Medulla oblongata (tissue), 1 donor: ENCODE data around the gene CLTCL1.
A peak's percentile ranks its signal among the peaks of the same experiment; 100 is the strongest.
"Not testable (repeated sequence)": the region's sequence is repeated elsewhere in the genome, so short reads cannot be mapped to it uniquely, and the experiment has no call there.

Source experiments
- DNase-seq: peaks from one replicate; pipeline ENCODE4 v3.0.0-alpha.2; 2015; ENCODE audit errors: extremely low spot score

Gene CLTCL1

DNA sequence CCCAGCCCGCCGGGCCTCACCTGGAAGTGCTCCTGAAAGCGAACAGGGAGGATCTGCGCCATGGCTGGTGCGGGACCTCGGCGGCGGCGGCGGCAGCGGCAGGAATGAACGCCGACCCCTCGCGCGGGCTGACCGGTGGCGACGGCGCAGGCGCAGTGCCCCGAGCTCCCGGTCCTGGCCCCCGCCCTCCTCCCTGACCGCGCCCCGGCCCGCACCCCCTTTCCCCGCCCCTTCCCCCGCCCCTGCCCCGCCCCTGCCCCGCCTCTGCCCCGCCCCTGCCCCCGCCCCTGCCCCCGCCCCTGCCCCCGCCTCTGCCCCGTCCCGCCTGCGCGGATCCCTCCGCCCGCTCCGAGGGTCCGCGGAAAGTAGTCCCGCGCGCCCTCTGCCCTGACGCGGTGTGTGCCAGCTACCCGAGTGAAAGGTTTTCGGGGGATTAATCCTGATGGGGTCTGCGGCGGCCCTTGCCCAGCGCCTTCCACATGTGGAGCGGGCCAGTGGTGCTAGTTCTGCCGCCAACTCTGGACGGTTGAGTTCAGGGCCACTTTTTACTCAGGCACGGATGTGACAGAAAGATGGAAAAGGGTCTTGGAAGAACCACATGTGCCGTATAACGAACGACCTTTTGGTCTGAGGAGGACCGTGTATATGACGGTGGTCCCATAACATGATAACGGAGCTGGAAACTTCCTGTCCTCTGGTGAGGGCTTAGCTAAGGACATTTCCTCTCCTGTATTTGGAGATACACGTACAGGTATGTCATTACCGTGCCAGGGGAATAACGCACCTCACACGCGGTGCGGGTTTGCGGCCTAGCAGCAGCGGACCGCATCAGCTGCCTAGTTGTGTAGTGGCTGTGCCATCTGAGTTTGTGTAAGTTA lies at the start of gene CLTCL1:
TSS of gene CLTCL1 (minus strand) at position 140 of the 878 bp plus-strand sequence. CDS start at position 62, 78 bp downstream.
- peak; percentile 70 for DNase-seq

DNA sequence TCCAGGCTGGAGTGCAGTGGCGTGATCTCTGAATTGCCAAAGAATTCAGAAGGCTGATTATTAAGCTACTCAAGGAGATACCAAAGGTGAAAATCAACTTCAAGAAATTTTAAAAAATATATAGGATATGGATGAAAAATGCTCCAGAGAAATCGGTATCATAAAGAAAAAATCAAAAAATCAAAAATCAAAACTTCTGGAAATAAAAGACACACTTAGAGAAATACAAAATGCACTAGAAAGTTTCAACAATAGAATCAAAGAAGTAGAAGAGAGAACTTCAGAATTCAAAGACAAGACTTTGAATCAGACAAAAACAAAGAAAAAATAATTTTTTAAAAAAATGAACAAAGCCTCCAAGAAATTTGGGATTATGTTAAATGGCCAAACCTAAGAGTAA lies 45.6 kb upstream of the CLTCL1 start:
- DNase-seq: no peak

DNA sequence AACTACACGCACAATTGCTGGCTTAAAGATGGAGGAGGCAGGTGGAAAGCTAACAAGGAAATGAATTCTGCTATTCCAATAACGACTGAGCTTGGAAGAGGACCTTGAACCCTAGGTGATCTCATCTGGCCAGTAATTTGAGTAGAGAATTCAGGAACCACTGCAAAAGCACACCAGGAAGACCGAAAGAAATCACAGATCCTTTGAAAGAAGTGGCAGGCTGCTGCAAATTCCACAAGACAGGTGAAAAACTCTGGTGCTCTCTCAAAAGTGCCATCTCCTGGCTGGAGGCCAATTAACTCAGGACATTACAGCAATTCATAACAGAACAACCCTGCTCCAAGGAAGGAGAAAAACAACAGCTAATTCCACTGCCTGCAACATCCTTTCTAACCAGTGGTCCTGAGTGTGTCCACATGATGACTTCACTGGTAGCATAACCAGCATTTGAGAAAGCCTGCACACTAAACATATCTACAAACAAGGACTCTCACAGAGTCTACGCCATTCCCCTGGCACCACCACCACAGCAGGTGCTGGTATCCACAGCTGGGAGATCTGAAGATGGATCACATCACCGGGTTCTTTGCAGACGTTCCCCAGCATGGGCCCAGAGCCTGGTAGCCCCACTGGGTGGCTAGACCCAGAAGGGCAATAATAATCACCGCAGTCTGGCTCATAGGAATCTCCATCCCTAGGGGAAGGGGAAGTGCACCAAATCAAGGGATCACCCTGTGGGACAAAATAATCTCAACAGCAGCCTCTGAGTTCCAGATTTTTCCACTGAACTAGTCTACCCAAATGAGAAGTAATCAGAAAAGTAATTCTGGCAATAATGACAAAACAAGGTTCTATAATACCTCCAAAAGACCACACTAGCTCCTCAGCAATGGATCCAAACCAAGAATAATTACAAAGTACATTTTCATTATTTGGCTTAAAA lies 44.9 kb upstream of the CLTCL1 start:
- no peak for DNase-seq

DNA sequence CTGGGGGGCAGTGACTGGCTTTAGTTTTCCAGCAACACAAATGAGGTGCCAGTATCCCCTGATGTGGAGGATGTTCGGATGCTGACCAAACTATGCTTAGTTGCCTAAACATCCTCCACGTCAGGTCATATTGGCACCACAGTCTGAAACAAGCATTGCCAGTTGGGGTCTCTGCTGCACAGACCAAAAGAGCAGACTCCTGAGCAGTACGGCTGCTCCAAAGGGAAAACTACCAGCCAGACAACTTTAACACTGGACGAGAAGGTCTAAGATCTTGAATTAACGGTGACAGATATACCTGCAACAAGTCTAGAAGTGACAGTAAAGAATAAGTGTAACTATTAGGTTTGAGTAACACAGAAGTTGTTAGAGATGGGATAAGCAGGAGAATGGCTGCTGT lies 40.5 kb upstream of the CLTCL1 start:
- DNase-seq: no peak

DNA sequence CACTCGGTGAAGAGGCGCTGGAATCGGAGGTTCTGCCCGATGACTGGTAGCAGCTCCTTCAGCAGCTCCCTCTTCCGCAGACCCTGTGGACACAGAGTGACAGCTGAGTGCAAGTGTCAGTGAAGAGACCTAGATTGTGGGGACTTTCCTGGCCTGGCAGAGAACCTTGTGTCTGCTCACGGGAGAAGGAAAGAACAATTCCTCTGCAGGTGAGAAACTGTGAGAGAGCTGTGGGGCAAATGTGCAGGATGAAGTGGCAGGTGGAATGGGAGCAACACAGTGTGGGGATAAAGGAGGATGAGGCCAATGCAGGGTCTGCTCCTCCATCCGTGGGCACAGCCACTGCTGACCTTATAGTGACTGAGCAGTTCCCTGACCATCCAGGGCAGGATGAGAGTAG lies 40.0 kb upstream of the CLTCL1 start:
- no peak for DNase-seq

DNA sequence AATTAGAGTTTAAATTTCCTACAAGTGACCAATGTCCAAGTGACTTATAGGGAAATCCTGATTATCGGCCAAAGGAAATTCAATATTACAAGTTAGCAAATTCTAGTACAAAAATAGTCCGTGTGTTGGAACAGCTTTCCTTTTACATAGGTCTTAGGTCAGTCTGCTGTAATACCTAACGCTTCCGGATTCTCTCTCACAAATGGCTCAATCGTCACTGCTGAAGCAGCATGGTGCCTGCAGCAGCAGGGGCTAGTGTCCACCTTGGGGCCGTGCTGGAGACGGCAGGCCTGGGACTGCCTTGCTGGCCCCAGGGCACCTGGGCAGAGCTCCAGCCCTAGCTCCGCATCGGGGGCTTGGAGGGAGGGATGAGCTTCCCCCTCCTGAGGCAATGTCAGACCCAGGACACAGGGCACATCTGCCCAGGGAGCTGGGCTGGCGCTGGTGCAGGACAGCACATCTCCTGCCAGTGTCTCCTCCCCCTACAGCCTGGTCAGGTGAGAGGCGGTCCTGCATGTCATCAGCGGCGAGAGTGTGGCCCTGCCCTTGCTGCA lies 39.4 kb upstream of the CLTCL1 start:
- DNase-seq: no peak

DNA sequence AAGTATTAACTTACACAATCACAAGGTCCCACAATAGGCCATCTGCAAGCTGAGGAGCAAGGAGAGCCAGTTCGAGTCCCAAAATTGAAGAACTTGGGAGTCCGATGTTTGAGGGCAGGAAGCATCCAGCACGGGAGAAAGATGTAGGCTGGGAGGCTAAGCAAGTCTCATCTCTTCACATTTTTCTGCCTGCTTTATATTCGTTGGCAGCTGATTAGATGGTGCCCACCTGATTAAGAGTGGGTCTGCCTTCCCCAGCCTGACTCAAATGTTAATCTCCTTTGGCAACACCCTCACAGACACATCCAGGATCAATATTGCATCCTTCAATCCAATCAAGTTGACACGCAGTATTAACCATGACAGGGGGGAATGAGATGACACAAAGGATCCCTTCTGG lies 38.7 kb upstream of the CLTCL1 start:
- not testable (repeated sequence) for DNase-seq

DNA sequence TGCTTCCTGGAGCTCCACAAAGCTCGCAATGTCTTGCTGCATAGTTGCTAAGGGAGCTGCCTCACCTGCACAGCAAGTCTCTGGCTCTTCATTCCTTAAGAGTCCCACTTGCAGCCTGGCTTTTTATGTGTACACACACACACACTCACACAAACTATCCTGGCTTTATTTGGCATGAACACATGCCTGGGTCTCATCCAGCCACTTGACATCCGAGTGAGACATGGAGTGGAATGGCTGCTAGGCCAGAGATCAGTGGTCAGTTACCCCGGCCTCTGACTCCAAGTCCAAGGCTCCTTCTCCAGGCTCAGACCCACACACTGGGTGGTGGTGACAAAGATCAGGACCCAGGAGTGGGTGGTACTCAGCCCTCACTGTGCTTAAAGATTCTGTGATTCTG lies 37.9 kb upstream of the CLTCL1 start:
- no peak for DNase-seq

DNA sequence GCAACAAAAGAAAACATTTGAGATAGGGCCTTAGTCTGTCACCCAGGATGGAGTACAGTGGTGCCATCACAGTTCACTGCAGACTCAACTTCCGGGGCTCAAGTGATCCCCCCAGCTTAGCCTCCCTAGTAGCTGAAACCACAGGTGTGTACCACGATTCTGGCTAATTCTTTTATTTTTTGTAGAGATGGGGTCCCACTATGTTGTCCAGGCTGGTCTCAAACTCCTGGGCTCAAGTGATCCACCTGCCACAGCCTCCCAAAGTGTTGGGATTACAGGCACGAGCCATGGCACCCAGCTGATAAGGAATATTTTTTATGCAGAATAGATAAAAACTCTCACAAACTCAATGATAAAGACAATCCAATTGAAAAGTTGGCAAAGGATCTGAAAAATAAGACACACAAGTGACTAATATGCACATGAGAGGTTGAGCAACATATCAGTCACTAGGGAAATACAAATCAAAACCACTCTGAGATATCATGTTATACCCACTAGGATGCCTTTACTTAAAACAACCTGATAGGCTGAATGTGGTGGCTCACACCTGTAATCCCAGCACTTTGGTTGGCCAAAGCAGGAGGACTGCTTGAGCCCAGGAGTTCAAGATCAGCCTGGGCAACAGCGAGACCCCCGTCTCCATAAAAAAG lies 33.9 kb upstream of the CLTCL1 start:
- no peak for DNase-seq

DNA sequence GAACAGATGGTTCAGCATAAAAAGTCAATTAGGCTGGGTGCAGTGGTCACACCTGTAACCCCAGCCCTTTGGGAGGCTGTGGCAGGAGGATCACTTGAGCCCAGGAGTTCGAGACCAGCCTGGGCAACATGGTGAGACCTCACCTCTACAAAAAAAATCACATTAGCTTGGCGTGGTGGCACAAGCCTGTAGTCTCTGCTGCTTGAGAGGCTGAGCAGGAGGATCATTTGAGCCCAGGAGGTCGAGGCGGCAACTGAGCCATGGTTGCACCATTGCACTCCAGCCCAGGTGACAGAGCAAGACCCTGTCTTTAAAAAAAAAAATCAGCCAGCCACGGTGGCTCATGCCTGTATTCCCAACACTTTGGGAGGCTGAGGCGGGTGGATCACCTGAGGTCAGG lies 31.9 kb upstream of the CLTCL1 start:
- DNase-seq: not testable (repeated sequence)

DNA sequence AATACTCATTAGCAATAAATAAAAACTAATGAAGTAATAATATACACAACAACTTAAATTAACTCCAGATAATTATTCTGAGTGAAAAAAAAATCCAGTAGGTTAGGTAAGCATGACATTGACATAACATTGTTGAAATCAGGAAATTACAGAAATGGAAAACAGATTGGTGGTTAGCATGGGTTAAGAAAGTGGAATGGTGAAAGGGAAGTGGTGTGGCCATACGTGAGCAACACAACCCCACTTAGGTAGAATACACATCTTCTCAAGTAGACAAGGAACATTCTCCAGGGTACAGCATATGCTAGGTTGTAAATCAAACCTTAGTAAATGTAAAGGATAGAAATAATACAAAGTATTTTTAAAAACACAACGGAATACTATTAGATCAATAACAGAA lies 30.2 kb upstream of the CLTCL1 start:
- DNase-seq: no peak

DNA sequence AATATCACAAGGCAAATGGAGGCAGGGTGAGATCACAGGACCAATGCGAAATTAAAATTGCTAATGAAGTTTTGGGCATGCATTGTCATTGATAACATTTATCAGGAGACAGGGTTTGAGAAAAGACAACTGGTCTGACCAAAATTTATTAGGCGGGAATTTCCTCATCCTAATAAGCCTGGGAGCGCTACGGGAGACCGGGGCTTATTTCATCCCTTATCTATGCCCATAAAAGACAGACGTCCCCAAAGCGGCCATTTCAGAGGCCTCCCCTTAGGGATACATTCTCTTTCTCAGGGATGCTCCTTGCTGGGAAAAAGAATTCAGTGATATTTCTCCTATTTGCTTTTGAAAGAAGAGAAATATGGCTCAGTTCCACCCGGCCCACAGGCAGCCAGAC lies 28.6 kb upstream of the CLTCL1 start:
- DNase-seq: not testable (repeated sequence)

DNA sequence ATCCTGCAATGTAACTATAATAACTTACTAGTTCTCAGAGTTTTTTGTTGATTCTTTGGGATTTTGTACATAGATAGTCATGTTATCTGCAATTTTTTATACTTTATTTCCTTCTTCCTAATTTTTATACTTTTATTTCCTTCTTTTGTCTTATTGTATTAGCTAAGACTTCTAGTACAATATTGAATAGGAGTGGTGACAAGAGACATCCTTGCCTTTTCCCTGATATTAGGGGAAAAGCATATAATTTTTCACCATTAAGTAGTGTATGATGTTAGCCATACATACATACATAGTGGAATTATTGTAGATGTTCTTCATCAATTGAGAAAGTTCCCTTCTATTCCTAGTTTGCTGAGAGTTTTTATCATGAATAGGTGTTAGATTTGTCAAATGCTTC lies 27.8 kb upstream of the CLTCL1 start:
- no peak for DNase-seq

DNA sequence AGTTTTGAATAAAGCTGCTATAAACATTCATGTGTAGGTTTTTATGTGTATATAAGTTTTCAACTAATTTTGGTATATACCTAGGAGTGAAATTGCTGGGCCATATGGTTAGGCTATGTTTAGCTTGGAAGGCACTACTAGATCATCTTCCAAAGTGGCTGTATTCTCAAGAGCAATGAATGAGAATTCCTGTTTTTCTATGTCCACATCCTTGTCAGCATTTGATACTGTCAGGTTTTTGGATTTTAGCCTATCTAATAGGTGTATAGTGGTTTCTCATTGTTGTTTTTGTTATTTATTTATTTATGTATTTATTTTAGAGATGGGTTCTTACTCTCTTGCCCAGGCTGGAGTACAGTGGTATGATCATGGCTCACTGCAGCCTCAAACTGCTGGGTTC lies 26.3 kb upstream of the CLTCL1 start:
- DNase-seq: no peak

DNA sequence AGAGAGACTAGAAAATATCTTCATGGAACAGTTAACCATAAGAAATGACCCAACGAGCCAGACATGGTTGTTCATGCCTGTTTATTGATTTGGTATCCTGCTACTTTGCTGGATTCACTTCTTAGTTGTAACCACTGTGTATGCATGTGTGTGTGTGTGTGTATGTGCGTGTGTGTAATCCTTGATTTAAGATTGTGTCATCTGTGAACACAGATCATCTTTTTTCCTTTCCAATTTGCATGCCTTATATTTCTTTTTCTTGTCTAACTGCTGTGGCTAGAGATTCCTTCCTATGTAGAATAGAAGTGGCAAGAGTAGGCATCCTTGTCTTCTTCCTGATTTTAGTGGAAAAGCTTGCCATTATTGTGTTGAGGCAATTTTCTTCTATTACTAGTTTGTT lies 16.4 kb upstream of the CLTCL1 start:
- no peak for DNase-seq

DNA sequence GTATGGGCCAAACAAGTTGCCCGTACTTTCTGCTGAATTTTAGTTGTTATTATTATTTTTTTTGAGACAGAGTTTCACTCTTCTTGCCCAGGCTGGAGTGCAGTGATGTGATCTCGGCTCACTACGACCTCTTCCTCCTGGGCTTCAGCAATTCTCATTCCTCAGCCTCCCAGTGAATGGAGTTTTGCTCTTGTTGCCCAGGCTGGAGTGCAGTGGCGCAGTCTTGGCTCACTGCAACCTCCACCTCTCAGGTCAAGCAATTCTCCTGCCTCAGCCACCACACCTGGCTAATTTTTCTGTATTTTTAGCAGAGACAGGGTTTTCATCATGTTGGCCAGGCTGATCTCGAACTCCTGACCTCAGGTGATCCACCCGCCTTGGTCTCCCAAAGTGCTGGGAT lies 15.0 kb upstream of the CLTCL1 start:
- DNase-seq: not testable (repeated sequence)

DNA sequence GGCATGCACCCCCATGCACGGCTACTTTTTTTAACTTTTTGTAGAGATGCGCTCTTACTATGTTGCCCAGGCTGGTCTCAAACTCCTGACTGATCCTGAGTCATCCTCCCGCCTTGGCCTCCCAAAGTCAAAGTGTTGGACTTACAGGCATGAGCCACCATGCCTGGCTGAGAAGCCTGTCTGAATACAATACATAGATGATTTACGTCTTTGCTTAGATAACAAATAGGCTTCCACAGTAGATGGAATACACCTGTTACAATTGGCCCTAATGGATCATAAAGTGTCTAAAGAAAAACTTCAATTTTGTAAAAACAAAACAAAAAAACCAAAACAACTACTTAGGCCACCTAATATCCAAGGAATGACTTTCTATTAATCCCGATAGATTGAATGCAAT lies 13.0 kb upstream of the CLTCL1 start:
- no peak for DNase-seq

DNA sequence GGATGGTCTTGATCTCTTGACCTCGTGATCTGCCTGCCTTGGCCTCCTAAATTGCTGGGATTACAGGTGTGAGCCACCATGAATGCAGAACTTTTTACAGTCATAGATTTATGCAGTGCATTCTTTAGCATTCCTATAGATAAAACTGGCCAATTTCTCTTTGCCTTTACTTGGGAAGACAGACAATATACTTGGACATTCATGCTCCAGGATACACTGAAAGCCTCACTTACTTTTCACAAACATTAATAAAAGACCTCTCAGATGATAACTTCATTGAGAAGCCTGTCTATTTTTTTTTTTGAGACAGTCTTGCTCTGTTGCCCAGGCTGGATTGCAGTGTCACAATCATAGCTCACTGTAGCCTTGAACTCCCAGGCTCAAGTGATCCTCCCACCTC lies 12.3 kb upstream of the CLTCL1 start:
- no peak for DNase-seq

DNA sequence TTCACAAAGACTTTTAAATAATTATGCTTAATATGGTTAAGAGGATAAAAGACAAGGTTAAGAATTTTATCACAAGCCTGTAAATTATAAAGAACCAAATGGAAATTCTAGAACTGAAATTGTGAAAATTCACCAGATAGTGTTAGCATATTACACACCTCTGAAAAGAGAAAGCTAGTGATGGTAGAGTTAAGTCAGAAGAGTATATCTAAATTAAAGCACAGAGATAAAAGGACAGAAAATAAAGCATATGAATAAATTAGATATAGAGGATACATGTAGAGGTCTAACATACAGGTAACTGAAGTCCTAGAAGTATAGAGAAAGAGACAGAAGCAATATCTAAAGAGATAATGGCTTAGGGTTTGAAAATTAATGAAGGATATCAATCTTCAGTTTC lies 4.2 kb upstream of the CLTCL1 start:
- no peak for DNase-seq

DNA sequence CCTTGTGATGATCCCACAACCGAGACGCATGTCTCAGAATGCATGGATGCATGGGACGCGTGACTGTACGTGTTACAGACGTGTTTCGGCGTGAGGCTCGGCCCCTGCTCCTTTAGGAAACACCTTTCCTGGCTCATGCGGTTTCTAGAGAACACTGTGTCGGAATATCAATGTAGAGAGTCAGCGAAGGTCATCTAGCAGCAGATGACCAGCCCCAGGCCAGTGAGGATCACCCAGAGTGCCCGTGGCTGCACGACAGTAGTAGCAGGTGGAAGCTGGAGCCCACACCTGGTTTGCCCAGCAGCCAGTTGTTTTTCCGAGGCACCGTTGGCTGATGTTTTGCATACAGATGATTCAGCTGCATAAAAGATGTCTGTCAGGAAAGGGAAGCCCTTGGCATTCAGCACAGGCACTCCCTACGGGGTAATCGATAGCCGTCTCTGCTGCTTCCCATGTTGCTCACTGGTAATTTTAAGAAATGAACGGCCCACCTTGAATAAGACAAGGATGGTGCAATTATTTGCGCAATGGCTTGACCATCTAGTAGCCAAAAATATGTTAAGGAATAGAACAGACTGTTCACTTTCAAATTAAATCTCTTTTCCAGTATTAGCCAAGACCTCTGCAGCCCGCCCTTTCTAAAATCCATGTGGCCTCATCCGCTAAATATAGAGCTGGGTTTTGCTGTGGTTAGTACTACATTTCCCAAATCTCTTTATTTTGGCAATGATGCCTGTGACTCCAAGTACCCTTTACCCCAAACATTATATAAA lies 1.1 kb upstream of the CLTCL1 start:
- no peak for DNase-seq

DNA sequence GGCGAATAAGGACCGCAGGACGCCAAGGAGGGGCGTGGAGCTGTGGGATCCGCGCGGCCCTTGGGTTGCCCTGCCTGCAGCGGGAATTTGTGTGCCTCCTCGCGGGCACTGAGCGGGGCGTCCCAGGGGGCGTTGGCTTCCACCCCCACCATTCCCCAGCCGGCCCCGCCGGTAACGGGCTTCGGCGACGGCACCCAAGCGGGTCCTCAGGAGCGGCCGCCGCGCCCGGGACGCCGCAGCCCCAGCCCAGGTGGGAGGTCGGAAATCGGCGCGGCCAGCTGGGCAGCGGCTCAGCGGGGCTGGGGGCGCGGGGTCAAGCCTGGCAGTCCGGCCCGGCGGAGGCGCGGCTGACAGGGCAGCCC lies 320 bp downstream of the CLTCL1 start:
- peak; percentile 14 for DNase-seq
